GM21576 (cell line): ENCODE measurements around the gene UBL5.
A peak's percentile ranks its signal among the peaks of the same experiment; 100 is the strongest.
"Not testable (repeated sequence)": the region's sequence is repeated elsewhere in the genome, so short reads cannot be mapped to it uniquely, and the experiment has no call there.

Experiments
- ATAC-seq: cut with Tn5 transposase; IDR thresholded peaks from one replicate; pipeline ENCODE4 v1.9.1; 2021; ENCODE audit warnings: mild to moderate bottlenecking, moderate library complexity; ENCODE audit not compliant: unreplicated experiment

Gene UBL5

DNA sequence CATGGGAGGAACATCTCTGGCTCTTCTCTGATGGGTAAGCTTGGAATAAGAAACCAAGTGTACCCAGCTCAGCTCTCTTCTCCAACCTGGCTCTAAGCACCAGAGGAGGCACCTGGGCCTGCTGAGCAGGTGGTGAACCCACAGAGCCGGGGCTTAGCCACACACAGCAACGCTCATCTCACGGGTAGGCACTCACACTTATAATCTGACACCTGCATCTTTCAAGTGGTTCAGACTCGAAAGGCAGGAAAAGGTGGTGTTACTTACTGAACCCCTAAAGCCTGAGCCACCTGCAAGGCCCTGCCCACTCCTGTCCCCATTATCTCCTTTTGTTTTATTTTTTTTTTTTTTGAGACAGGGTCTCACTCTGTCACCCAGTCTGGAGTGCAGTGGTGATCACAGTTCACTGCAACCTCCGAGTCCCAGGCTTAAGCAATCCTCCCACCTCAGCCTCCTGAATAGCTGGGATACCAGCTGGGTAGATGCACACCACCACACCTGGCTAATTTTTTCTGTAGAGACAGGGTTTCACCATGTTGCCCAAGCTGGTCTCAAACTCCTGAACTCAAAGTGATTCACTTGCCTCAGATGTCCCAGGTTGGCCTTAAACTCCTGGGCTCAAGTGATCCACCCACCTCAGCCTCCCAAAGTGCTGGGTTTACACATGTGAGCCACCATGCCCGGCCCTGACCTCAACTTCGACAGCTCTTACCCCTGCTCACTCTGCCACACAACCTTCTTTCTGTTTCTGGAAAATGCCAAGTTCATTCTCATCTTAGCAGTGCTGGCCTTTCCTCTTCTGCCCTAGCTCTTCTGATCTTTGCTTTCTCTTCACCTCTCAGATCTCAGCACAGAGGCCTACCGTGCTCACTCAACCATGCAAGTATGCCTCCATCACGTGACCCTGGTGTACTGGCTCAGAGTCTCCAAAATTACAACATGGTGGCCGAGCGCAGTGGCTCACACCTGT lies 18.6 kb upstream of the UBL5 start:
- no peak for ATAC-seq

DNA sequence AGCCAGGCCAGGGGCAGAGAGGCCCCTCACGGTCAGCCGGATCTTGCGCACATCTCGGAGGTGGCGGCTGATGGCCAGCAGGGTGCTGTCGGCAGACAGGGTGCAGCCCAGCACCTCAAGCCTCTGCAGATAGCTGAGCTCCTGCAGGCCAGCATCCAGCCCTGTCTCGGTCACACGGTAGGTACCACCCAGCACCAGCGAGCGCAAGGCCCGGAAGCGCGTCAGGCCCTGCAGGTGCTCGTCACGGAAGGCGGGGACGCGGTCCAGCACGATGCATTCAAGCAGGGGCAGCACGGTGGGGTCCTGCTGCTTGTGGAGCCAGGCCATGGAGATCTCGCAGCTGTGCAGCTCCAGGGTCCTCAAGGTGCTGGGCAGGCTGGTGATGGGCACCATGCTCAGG lies 16.6 kb upstream of the UBL5 start:
- no peak for ATAC-seq

DNA sequence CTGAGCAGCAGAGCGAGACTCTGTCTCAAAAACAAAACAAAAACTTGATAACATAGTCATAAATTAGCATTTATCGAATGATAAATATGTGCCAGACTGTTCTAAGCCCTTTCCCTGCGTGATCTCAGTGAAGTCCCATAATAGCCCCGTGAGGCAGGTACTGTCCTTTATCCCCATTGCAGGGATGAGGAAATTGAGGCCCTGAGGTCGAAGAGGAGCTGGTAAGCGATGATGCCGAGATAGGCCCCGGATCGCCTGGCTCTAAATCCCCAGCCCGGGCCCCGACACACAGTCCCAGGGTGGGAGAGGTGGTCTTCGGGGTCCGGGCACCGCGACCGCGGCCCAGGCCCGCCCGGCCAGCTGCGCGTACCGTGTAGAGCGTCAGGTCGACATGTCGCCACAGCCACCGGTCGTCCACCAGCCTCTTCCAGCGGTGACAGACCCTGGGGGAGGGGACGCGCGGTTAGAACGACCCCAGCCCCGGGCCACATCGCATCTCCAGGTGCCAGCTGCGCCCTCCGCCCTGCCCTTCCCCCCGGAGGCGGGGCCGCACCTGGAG lies 9.5 kb upstream of the UBL5 start:
- no peak for ATAC-seq

DNA sequence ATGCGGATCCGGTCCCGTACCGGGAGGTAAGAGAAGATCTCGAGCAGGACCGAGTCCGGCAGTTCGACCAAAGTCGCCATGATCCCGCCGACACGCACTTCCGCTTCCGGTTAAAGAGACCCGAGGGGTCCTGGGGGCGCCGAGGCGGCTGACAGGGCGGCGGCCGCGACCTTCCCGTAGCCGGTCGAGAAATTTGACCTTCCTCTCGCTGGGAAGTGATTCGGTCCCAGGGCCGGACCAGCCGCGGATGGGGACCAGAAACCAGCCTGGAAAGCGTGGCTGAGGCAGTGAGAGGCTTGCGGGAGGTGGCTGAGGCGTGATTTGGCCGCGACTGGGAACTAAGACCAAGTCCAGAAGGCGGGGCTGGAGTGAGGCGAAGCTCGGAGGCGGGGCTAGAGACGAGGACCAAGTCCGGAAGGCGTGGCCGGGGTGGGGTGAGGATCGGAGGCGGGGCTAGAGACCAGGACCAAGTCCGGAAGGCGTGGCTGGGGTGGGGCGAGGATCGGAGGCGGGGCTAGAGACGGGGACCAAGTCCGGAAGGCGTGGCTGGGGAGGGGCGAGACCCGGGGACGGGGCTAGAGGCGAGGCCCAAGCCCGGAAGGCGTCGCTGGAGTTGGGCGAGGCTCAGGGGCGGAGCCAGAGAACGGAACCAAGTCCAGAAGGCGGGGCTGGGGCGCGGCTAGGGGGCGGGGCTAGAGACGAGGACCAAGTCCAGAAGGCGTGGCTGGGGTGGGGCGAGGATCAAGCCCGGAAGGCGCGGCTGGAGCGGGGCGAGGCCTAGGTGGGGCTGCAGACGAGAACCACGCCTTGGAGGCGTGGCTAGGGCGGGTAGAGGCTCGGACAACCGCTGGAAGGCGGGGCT lies 8.8 kb upstream of the UBL5 start, which contains the start of gene FBXL12:
Gene FBXL12 (minus strand): TSS at position 346 of the 862 bp plus-strand sequence. CDS start 266 bp downstream, at position 80.
- peak; percentile 82 for ATAC-seq

DNA sequence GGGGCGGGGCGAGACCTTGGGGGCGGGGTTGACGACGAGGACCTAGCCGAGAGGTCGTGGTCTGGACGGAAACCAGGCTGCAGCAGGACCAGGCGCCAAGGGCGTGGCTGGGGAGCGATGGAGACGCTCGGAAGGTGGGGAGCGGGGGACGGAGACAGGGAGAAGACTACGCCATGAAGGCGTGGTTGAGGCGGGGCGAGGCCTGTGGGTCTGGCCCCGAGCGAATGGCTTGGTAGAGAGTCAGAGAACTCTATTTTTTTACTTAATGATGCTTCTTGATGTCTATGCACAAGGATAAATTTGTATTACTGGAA lies 8.2 kb upstream of the UBL5 start:
- no peak for ATAC-seq

- ATAC-seq, result not testable (repeated sequence)
Measured at GRCh38 chr19:9820034-9820433, 7.7 kb upstream of the UBL5 start.

GRCh38 chr19:9823816-9824215 lies 3.9 kb upstream of the UBL5 start:
- no peak for ATAC-seq

DNA sequence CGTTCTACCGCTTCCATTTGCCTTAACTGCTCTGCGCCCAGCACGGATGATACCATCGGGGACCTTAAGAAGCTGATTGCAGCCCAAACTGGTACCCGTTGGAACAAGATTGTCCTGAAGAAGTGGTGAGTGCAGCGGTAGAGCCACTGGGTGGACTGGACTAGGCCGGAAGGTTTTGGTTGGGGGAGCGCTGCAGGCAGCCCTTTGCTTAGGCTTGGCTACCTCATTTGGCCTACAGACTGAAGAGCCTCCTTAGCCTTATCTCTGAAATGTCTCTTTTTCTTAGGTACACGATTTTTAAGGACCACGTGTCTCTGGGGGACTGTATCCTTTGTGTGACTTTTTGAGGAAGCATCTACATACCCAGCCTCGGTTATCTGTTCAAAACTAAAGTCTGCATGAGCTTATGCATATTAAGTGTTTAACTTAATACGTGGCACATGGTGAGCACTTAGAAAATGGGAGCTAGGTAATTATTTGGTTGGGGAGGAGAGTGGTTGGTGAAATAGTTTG lies 889 bp downstream of the UBL5 start:
- no peak for ATAC-seq

GRCh38 chr19:9834307-9834725 lies 6.6 kb downstream of the UBL5 start:
- no peak for ATAC-seq

DNA sequence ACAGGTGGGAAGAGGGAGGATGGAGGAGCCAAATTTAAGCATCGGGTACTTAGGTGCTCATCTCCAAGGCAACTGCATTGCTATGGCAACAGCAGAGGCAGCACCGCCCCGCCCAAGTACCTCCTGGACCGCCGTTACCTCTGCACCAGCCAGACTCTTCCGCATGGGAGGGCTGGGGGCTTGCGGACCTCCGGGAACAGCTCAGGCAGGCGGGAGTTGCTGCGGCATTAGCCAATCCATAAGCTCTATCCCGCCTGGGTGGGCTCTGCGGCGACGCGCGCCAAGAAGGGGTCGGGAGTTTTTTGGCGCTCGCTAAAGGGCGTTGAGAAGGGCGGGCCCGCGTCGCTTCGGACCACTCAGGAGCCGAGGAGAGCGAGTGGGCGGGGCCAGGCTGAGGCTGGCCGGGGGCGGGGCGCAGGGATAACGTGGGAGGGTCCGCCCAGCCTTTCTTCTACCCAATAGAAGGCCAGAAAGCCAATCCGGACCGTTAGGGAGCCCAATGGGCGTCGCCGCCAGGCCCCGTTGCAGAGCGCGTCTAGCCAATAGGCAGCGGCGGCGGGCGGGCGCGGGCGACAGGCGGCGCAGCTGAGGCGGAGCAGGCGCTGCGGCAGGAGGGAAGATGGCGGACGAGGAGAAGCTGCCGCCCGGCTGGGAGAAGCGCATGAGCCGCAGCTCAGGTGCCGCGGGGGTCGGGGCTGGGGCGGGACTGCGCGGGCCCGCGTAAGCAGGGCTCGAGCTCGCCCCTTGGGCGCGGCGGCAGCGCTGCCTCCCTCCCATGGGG lies 7.2 kb downstream of the UBL5 start, which contains the start of gene PIN1:
Gene PIN1 (plus strand): TSS at position 593 of the 781 bp plus-strand sequence. CDS start 27 bp downstream, at position 620.
- ATAC-seq, result peak; percentile 95

GRCh38 chr19:9835507-9835949 lies 7.8 kb downstream of the UBL5 start:
- no peak for ATAC-seq

GRCh38 chr19:9836021-9836420 lies 8.3 kb downstream of the UBL5 start:
- no peak for ATAC-seq

GRCh38 chr19:9838324-9838723 lies 10.6 kb downstream of the UBL5 start:
- no peak for ATAC-seq

DNA sequence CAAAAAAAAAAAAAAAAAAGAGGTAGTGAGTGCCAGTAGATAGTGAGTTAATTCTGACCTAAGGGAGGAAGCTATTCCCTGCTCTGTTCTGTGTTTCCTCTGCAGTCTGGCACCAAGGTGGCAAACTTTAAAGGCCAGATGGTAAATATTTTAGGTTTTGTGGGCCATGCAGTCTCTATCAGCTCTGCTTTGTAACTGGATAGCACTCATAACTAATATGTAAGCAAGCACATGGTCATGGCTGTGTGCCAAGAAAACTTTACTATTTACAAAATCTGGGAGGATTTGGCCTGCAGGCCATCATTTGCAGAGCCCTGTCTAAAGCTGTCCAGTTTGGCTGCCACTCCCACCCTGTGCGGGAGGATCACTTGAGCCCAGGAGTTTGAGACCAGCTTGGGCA lies 11.7 kb downstream of the UBL5 start:
- ATAC-seq, result no peak

DNA sequence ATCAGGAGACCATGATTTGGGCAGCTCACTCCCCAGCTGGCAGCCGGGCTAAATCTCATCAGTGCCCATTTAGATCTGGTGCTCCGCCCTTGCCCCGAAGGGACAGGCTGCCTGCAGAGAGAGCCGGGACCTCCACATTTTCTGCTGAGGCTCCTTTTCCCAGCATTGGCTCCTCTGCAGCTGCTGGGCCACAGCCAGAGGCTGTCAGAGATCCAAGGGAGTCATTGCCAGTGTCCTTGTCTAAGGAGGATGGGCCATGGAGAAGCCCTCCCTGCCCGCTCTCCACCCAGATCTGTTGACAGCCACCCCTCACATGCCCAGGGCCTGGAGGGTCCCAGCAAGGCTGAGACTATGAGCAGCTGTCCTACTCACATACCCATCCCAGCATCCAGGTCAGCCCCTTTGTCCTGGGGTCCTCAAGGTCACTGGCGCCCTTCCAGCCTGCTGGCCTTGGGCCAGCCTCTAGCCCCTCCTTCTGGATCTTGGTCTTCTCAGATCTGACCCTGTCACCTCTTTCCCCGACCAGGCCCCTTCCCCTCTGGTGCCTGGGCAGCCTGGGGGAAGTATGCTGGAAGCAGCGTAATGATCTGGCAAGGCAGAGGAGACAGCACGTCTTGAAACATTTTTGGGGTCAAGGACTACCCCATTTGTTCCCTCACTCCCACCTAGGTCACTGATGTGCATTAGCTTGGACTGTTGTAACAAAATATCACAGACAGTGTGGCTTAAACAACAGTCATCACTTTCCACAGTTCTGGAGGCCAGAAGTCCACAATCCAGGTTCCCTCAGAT lies 15.3 kb downstream of the UBL5 start:
- no peak for ATAC-seq

DNA sequence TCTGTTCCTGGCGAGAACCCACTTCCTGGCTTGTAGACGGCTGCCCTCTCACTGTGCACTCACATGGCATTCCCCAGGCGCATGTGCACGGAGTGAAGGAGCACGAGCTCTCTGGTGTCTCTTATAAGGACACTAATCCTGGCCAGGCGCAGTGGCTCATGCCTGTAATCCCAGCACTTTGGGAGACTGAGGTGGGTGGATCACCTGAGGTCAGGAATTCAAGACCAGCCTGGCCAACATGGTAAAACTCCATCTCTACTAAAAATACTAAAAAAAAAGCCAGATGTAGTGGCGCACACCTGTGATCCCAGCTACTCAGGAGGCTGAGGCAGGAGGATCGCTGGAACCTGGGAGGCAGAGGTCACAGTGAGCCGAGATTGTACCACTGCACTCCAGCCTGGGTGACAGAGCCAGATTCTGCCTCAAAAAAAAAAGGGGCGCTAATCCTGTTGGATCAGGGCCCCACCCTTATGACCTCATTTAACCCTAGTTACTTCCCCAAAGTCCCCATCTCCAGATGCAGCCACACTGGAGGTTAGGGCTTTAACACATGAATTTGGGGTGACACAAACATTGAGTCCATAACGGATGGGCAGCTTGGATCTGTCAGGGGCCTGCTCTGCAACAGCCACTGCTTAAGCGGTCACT lies 16.0 kb downstream of the UBL5 start:
- ATAC-seq, result not testable (repeated sequence)

GRCh38 chr19:9847087-9847671 lies 19.5 kb downstream of the UBL5 start:
- no peak for ATAC-seq

DNA sequence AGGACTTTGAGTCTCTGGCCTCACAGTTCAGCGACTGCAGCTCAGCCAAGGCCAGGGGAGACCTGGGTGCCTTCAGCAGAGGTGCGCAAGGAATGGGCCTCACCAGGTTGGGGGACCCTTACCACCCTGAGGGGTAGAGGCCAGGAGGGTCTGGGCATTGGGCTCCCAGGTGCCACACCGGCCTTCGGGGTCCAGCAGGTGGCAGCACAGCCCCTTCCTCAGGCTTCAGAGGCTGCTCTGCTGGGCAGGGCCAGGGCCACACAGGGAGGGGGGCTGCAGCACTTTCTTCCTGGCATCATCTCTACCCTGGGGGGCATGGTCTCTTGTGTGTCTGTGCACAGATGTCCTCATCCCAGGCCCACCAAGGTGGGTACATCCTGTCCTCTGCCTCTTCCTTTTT lies 20.3 kb downstream of the UBL5 start:
- ATAC-seq, result no peak

DNA sequence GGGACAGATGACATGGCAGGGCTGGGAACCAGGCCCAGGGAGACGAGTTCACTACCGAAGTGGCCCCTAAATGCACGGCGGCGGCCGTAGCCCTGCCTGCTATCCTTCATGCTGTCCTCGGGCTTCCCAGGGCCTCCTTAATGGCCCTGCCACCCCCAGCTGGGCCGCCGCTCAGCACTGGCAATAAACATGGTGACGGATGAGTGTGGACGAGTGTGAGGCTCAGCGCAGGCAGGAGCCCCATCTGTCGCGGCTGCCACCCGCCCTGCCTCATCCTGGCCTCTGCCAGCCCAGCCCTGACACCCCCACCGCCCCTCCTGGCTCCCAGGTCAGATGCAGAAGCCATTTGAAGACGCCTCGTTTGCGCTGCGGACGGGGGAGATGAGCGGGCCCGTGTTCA lies 21.0 kb downstream of the UBL5 start:
- ATAC-seq, result no peak
